WTC11 (cell line): ENCODE results near the gene RRAD. TPM values are rescaled to one million over a fixed set of nuclear protein-coding genes. Genes with fewer than 3 reads are reported as not detected.
A peak's percentile ranks its signal among the peaks of the same experiment; 100 is the strongest.

Source experiments
- ATAC-seq: fragments of 200-7000 bp; cut with Tn5 transposase; 2 replicates; pipeline ENCODE4 v1.10.0; 2021; ENCODE audit warnings: mild to moderate bottlenecking, moderate library complexity
- CTCF ChIA-PET: fragments of 300-600 bp; sonication (Branson Sonifier 250); formaldehyde crosslinking; loops from one replicate; lab custom pipeline; 2021; ENCODE audit warnings: antibody characterized with exemption; lab: Charles Lee
- POLR2A ChIA-PET: fragments of 350-600 bp; sonication (Branson Sonifier 250); formaldehyde crosslinking; loops from one replicate; lab custom pipeline; 2021; ENCODE audit warnings: antibody characterized with exemption; lab: Charles Lee
- DNase-seq: peaks from one replicate; pipeline ENCODE4 v3.0.0; 2021; ENCODE audit warnings: low spot score
- H3K27ac Mint-ChIP-seq: 2 replicates; pipeline ENCODE4 v1.8.0; 2021; ENCODE audit warnings: mixed read lengths
- H3K27me3 Mint-ChIP-seq: 2 replicates; pipeline ENCODE4 v1.8.0; 2021; ENCODE audit warnings: low read depth, mild to moderate bottlenecking, moderate library complexity, mixed read lengths
- H3K36me3 Mint-ChIP-seq: 2 replicates; pipeline ENCODE4 v1.8.0; 2021; ENCODE audit warnings: mixed read lengths
- H3K4me1 Mint-ChIP-seq: 2 replicates; pipeline ENCODE4 v1.8.0; 2022; ENCODE audit warnings: mixed read lengths
- H3K4me3 Mint-ChIP-seq: 2 replicates; pipeline ENCODE4 v1.8.0; 2021; ENCODE audit warnings: mild to moderate bottlenecking, moderate library complexity, mixed read lengths
- H3K9me3 Mint-ChIP-seq: 2 replicates; pipeline ENCODE4 v1.8.0; 2021; ENCODE audit warnings: mixed read lengths
- ATF1 ChIP-seq: sonication (generic); formaldehyde crosslinking; IDR thresholded peaks from 2 replicates; pipeline ENCODE4 v1.8.1; 2023; ENCODE audit warnings: mild to moderate bottlenecking, moderate library complexity, missing genetic modification reagents
- CREB1 ChIP-seq: sonication (generic); formaldehyde crosslinking; IDR thresholded peaks from 2 replicates; pipeline ENCODE4 v1.8.0; 2023; ENCODE audit warnings: mild to moderate bottlenecking, missing genetic modification reagents
- E2F1 ChIP-seq: sonication (generic); formaldehyde crosslinking; IDR thresholded peaks from 2 replicates; pipeline ENCODE4 v1.8.0; 2022; ENCODE audit warnings: mild to moderate bottlenecking, missing genetic modification reagents
- ELF4 ChIP-seq: sonication (generic); formaldehyde crosslinking; IDR thresholded peaks from 2 replicates; pipeline ENCODE4 v1.8.1; 2022; ENCODE audit warnings: low read depth, mild to moderate bottlenecking, moderate library complexity, missing genetic modification reagents
- GRHL2 ChIP-seq: fragments of 250-450 bp; sonication (Bioruptor Pico); IDR thresholded peaks from 2 replicates; pipeline ENCODE4 v1.8.0; 2022; ENCODE audit warnings: mild to moderate bottlenecking, moderate library complexity; ENCODE audit not compliant: insufficient replicate concordance, severe bottlenecking
- GTF2I ChIP-seq: fragments of 250-450 bp; sonication (Bioruptor Pico); conservative IDR thresholded peaks from 2 replicates; pipeline ENCODE4 v1.4.0; 2021; ENCODE audit warnings: mild to moderate bottlenecking
- JUN ChIP-seq: sonication (generic); formaldehyde crosslinking; IDR thresholded peaks from 2 replicates; pipeline ENCODE4 v1.8.0; 2023; ENCODE audit warnings: mild to moderate bottlenecking, missing genetic modification reagents
- KAT7 ChIP-seq: sonication (generic); formaldehyde crosslinking; IDR thresholded peaks from 2 replicates; pipeline ENCODE4 v1.8.1; 2023; ENCODE audit warnings: missing genetic modification reagents, mild to moderate bottlenecking, borderline replicate concordance
- MXD4 ChIP-seq: fragments of 250-450 bp; sonication (Bioruptor Pico); IDR thresholded peaks from 2 replicates; pipeline ENCODE4 v1.8.0; 2021; ENCODE audit warnings: mild to moderate bottlenecking, moderate library complexity, borderline replicate concordance
- NR1H2 ChIP-seq: sonication (generic); formaldehyde crosslinking; IDR thresholded peaks from 2 replicates; pipeline ENCODE4 v1.9.0; 2021; ENCODE audit warnings: mild to moderate bottlenecking, moderate library complexity, missing genetic modification reagents
- OVOL2 ChIP-seq: fragments of 250-450 bp; sonication (Bioruptor Pico); IDR thresholded peaks from 2 replicates; pipeline ENCODE4 v1.9.0; 2021; ENCODE audit warnings: mild to moderate bottlenecking, borderline replicate concordance
- TCF7 ChIP-seq: sonication (generic); formaldehyde crosslinking; IDR thresholded peaks from 2 replicates; pipeline ENCODE4 v1.8.0; 2022; ENCODE audit warnings: mild to moderate bottlenecking, low read depth, missing genetic modification reagents, moderate library complexity
- TEAD4 ChIP-seq: sonication (generic); formaldehyde crosslinking; IDR thresholded peaks from 2 replicates; pipeline ENCODE4 v1.8.0; 2022; ENCODE audit warnings: mild to moderate bottlenecking, missing genetic modification reagents
- ZNF121 ChIP-seq: sonication (generic); formaldehyde crosslinking; IDR thresholded peaks from 2 replicates; pipeline ENCODE4 v1.8.0; 2023; ENCODE audit warnings: missing genetic modification reagents
- ZNF232 ChIP-seq: sonication (generic); formaldehyde crosslinking; IDR thresholded peaks from 2 replicates; pipeline ENCODE4 v1.8.0; 2022; ENCODE audit warnings: mild to moderate bottlenecking, missing genetic modification reagents
- ZNF263 ChIP-seq: sonication (generic); formaldehyde crosslinking; IDR thresholded peaks from 2 replicates; pipeline ENCODE4 v1.8.1; 2022; ENCODE audit warnings: low read depth, mild to moderate bottlenecking, moderate library complexity, missing genetic modification reagents
- ZNF281 ChIP-seq: sonication (generic); formaldehyde crosslinking; IDR thresholded peaks from 2 replicates; pipeline ENCODE4 v1.8.0; 2023; ENCODE audit warnings: mild to moderate bottlenecking, missing genetic modification reagents
- ZNF416 ChIP-seq: fragments of 250-450 bp; sonication (Bioruptor Pico); IDR thresholded peaks from 2 replicates; pipeline ENCODE4 v1.9.0; 2021; ENCODE audit warnings: mild to moderate bottlenecking, inconsistent platforms
- ZNF671 ChIP-seq: fragments of 250-450 bp; sonication (Bioruptor Pico); IDR thresholded peaks from 2 replicates; pipeline ENCODE4 v1.8.0; 2021; ENCODE audit warnings: mild to moderate bottlenecking
- total RNA-seq: library from RNA; stranded (reverse); gene quantifications from 3 replicates; pipeline ENCODE4 v1.2.3, GENCODE V29; 2021
- TF ChIP-seq, protein P1 (sequence below): sonication (generic); formaldehyde crosslinking; IDR thresholded peaks from 2 replicates; pipeline ENCODE4 v1.8.1; 2023; ENCODE audit warnings: mild to moderate bottlenecking, missing genetic modification reagents
- TF ChIP-seq, protein P2 (sequence below): sonication (generic); formaldehyde crosslinking; IDR thresholded peaks from 2 replicates; pipeline ENCODE4 v1.8.1; 2022; ENCODE audit warnings: low read depth, mild to moderate bottlenecking, moderate library complexity, missing genetic modification reagents, borderline replicate concordance
- TF ChIP-seq, protein P3 (sequence below): sonication (generic); formaldehyde crosslinking; IDR thresholded peaks from 2 replicates; pipeline ENCODE4 v1.8.1; 2022; ENCODE audit warnings: low read depth, missing genetic modification reagents, borderline replicate concordance

The RRAD gene
- total RNA-seq, 1 experiment from 2014 or later = 0.52 TPM

GRCh38 chr16:66885491-66885890 is 39.8 kb downstream of the RRAD start (continued):
- no peak for TF ChIP-seq E2F1 (CRISPR knock-in tag)
- TF ChIP-seq KAT7 (CRISPR knock-in tag) = no peak
- TF ChIP-seq MXD4 (CRISPR knock-in tag) = no peak

- Mint-ChIP-seq H3K4me1 (peaks cover 25% of the 10 kb centered on the region), H3K27ac (no peak overlapping the region; the same call in 1 of the 2 replicates), H3K36me3 (peaks cover 20% of the 10 kb centered on the region), H3K27me3 (peaks cover 11% of the 10 kb centered on the region), H3K4me3 (no peak overlapping the region), H3K9me3 (no peaks in the 10 kb centered on the region)
- CTCF ChIA-PET = interaction anchor here (0.7 to 3.4 kb wide), 5 partner anchors 11 to 52 kb away, joined by 3 to 31 read pairs (median 18); partner anchors contain the start of genes CDH16 and NAE1
- TF ChIP-seq ZNF121 (peak; percentile 26; the same call in 1 of the 2 replicates), JUN (no peak), TEAD4 (no peak)
- ATAC-seq = no peak
- POLR2A ChIA-PET = no interaction called here
- DNase-seq = no peak
Observed at GRCh38 chr16:66882702-66883101, 42.6 kb downstream of the RRAD start.

GRCh38 chr16:66881964-66882508 is 43.3 kb downstream of the RRAD start:
- Mint-ChIP-seq H3K4me3 (peak overlapping the region; percentile 95), H3K27me3 (peaks cover 11% of the 10 kb centered on the region), H3K27ac (no peak overlapping the region), H3K9me3 (no peaks in the 10 kb centered on the region), H3K36me3 (peaks cover 20% of the 10 kb centered on the region), H3K4me1 (peaks cover 20% of the 10 kb centered on the region)
- TF ChIP-seq NR1H2 (CRISPR knock-in tag) (no peak), ZNF232 (CRISPR knock-in tag) (no peak), ZNF416 (CRISPR knock-in tag) (no peak), GRHL2 (CRISPR knock-in tag) (no peak), CREB1 (CRISPR knock-in tag) (no peak), ATF1 (CRISPR knock-in tag) (no peak), GTF2I (CRISPR knock-in tag) (no peak), ZNF263 (CRISPR knock-in tag) (no peak), ZNF281 (CRISPR knock-in tag) (no peak), TCF7 (CRISPR knock-in tag) (no peak), OVOL2 (CRISPR knock-in tag) (no peak), ZNF671 (CRISPR knock-in tag) (no peak), ELF4 (CRISPR knock-in tag) (no peak)
- TF ChIP-seq, protein P1, sequence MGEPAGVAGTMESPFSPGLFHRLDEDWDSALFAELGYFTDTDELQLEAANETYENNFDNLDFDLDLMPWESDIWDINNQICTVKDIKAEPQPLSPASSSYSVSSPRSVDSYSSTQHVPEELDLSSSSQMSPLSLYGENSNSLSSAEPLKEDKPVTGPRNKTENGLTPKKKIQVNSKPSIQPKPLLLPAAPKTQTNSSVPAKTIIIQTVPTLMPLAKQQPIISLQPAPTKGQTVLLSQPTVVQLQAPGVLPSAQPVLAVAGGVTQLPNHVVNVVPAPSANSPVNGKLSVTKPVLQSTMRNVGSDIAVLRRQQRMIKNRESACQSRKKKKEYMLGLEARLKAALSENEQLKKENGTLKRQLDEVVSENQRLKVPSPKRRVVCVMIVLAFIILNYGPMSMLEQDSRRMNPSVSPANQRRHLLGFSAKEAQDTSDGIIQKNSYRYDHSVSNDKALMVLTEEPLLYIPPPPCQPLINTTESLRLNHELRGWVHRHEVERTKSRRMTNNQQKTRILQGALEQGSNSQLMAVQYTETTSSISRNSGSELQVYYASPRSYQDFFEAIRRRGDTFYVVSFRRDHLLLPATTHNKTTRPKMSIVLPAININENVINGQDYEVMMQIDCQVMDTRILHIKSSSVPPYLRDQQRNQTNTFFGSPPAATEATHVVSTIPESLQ (CRISPR knock-in tag) = no peak
- TF ChIP-seq, protein P2, sequence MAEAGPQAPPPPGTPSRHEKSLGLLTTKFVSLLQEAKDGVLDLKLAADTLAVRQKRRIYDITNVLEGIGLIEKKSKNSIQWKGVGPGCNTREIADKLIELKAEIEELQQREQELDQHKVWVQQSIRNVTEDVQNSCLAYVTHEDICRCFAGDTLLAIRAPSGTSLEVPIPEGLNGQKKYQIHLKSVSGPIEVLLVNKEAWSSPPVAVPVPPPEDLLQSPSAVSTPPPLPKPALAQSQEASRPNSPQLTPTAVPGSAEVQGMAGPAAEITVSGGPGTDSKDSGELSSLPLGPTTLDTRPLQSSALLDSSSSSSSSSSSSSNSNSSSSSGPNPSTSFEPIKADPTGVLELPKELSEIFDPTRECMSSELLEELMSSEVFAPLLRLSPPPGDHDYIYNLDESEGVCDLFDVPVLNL (CRISPR knock-in tag) = no peak
- TF ChIP-seq, protein P3, sequence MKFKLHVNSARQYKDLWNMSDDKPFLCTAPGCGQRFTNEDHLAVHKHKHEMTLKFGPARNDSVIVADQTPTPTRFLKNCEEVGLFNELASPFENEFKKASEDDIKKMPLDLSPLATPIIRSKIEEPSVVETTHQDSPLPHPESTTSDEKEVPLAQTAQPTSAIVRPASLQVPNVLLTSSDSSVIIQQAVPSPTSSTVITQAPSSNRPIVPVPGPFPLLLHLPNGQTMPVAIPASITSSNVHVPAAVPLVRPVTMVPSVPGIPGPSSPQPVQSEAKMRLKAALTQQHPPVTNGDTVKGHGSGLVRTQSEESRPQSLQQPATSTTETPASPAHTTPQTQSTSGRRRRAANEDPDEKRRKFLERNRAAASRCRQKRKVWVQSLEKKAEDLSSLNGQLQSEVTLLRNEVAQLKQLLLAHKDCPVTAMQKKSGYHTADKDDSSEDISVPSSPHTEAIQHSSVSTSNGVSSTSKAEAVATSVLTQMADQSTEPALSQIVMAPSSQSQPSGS (CRISPR knock-in tag) = no peak
- POLR2A ChIA-PET = interaction anchor here (0.6 kb wide), 1 partner anchor 9 kb away, joined by 3 read pairs; no protein-coding TSS in a partner anchor
- ATAC-seq (no peak), DNase-seq (no peak)
- CTCF ChIA-PET = interaction anchor here (0.7 to 3.4 kb wide), 8 partner anchors 10 to 231 kb away, joined by 3 to 31 read pairs (median 13); partner anchors contain the start of genes CDH16 and NAE1
